Measurements from ENCODE around the gene DENND1C.

DENND1C gene

DNA sequence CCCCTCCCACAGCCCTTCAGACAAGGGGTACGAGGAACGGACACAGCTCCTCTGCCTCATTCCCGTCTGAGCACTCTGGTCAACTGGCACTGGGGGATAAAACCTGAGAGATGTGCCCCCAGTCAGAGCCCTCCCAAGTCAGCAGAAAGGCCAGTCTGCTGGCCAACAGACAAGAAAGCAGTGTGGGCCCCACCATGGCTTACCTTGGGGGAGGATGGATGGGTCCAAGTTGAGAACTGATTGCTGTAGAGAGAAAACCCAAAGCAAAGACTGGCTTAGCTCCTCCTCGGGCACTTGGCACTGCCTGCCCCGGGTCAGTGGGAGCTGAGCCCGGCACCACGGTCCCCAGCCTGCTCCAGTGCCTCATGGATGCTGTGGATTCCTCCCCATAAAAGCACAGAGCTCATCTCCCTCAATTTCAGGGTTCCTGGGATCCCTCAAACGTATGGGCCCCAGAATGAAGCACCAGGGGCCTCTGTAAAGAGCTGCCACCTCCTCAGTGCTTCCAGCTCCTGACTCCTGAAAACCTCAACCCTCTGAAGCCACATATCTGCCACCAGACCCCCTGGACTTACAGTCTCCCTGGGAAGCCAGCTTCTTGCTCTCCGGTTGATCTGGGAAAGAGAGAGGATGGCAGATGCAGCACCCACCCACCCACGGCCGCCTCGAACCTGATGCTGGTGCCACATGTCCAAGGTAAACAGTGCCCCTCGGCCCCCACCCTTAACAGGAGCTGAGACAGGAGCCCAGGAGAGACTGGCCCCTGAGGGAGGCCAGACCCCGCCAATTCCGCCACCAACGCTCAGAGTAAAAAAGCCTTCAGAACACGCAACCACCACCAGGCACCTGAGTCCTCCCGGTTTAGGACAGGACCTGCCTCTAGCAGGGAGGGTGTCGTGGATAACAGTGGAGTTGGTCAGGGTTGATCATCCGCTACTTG lies 60.2 kb downstream of the DENND1C start:
- H3K4me3 ChIP-seq (ENCODE audit: extremely low read depth, insufficient read depth, low read length, poor library complexity, severe bottlenecking), result no peak overlapping the region
- H3K27ac ChIP-seq (ENCODE audit: low read depth, low read length, severe bottlenecking), result peak overlapping the region; percentile 5
- H3K4me1 ChIP-seq (ENCODE audit: control insufficient read depth, insufficient read depth, low read length, poor library complexity, severe bottlenecking), result peaks cover 13% of the 10 kb centered on the region
- H3K9me3 ChIP-seq (ENCODE audit: control insufficient read depth, low read length), result peaks cover 7% of the 10 kb centered on the region
- peaks cover 66% of the 10 kb centered on the region for H3K36me3 ChIP-seq (ENCODE audit: control insufficient read depth, insufficient read depth, low read length)
- 90 to 93% methylated on average over 13 to 19 of the region's 20 CpGs for WGBS, 2 experiments (ENCODE audit: insufficient coverage in 2 of 2)

DNA sequence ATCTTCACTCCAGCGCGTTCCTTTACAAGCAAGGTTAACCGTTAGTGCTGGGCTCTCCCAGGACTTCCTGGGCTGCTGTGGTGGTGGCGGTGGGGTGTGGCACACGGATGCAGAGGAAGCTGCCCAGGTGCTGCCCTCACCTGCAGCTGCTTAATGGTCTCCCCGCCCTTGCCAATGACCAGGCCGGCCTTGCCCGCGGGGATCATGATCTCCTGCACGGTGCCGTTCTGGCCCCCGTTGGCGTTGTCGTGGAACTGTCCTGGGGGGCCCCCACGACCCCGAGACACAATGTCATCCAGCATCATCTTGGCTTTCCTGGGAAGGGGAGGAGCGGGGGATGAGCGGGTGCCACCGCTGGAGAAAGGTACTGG lies 63.0 kb downstream of the DENND1C start:
- no peak overlapping the region for H3K4me3 ChIP-seq (ENCODE audit: extremely low read depth, insufficient read depth, low read length, poor library complexity, severe bottlenecking)
- peaks cover 89% of the 10 kb centered on the region for H3K36me3 ChIP-seq (ENCODE audit: control insufficient read depth, insufficient read depth, low read length)
- 93 to 97% methylated on average over 18 to 19 of the region's 19 CpGs for WGBS, 2 experiments (ENCODE audit: insufficient coverage in 2 of 2)
- H3K9me3 ChIP-seq (ENCODE audit: control insufficient read depth, low read length), result no peaks in the 10 kb centered on the region
- H3K27ac ChIP-seq (ENCODE audit: low read depth, low read length, severe bottlenecking), result no peak overlapping the region
- H3K4me1 ChIP-seq (ENCODE audit: control insufficient read depth, insufficient read depth, low read length, poor library complexity, severe bottlenecking), result peaks cover 13% of the 10 kb centered on the region

DNA sequence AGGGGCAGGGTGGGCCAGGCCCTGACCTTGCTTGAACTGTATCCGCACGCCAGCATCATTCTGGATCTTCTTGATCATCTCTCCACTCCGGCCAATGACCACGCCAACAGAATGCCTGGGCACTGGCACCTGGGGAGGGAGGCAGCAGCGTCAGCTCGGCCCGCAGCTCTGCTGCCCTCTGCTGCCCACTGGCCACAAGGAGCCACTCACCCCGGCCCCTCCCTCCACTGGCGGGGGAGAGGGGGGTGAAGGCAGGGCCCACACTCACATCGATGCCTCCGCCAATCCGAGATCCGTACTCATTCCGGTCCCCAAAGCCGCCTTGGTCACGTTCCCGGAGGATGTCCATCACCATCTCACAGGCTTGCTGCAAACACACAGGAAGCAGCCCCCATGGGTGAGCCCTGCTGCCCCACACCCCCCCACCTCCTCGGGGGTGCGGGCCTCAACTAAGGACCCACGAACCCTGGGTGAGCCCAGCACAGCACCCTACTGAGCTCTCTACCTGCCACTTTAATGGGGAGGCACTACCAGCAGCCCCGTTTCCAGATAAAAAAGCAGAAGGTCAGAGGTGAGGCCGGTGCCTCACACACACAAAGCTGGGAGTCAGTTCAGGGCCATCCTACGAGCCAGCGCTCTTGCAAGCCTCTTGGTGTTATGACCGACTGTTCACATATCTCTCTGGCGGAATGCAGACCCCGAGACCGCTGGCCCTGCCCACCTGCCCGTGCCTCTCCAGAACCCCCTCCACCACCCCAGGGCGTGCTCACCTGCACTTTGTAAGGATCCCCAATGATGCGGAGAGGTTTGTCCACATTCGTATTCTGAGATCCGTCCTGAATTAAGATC lies 63.6 kb downstream of the DENND1C start:
- H3K4me1 ChIP-seq (ENCODE audit: control insufficient read depth, insufficient read depth, low read length, poor library complexity, severe bottlenecking), result peaks cover 9% of the 10 kb centered on the region
- no peak overlapping the region for H3K4me3 ChIP-seq (ENCODE audit: extremely low read depth, insufficient read depth, low read length, poor library complexity, severe bottlenecking)
- H3K27ac ChIP-seq (ENCODE audit: low read depth, low read length, severe bottlenecking), result no peak overlapping the region
- H3K36me3 ChIP-seq (ENCODE audit: control insufficient read depth, insufficient read depth, low read length), result peaks cover 94% of the 10 kb centered on the region
- WGBS, 2 experiments (ENCODE audit: insufficient coverage in 2 of 2), result 94 to 95% methylated on average over 30 to 32 of the region's 33 CpGs
- no peaks in the 10 kb centered on the region for H3K9me3 ChIP-seq (ENCODE audit: control insufficient read depth, low read length)
